CD4-positive, alpha-beta T cell (primary cell): ENCODE results near the gene ZNF778. TPM values are rescaled to one million over a fixed set of nuclear protein-coding genes. Genes with fewer than 3 reads are reported as not detected.

Experiments used
- ATAC-seq: fragments of 200-7000 bp; cut with Tn5 transposase; one replicate; pipeline ENCODE4 v1.10.0; 2022; ENCODE audit warnings: mild to moderate bottlenecking; ENCODE audit not compliant: poor library complexity
- CTCF ChIA-PET: fragments of 350-600 bp; sonication (Branson Sonifier 250); formaldehyde crosslinking; loops from one replicate; lab custom pipeline; 2021; ENCODE audit warnings: antibody characterized with exemption, inconsistent platforms; lab: Charles Lee
- POLR2A ChIA-PET: fragments of 350-600 bp; sonication (Branson Sonifier 250); formaldehyde crosslinking; loops from one replicate; lab custom pipeline; 2021; ENCODE audit warnings: antibody characterized with exemption, inconsistent platforms; lab: Charles Lee
- DNase-seq, 14 experiments: peaks; one replicate each; pipeline ENCODE4 v3.0.0-alpha.2; 2013 to 2020; ENCODE audit warnings: mixed read lengths in 2 of 14
- H3K27ac ChIP-seq, 2 donors: one replicate each; pipeline versions ENCODE4 v1.5.1 to v1.7.0; 2013; ENCODE audit warnings: low read length in 2 of 2, low read depth in 1 of 2, mild to moderate bottlenecking in 1 of 2
- H3K27me3 ChIP-seq, 2 experiments: 1 replicate in 1 of 2; 2 replicates in 1 of 2; pipeline versions ENCODE4 v1.6.1 to v1.7.0; 2013; ENCODE audit warnings: low read length in 2 of 2, control low read depth in 1 of 2, mild to moderate bottlenecking in 1 of 2, moderate library complexity in 1 of 2; ENCODE audit not compliant: insufficient read depth in 2 of 2, control insufficient read depth in 1 of 2
- H3K36me3 ChIP-seq: one replicate; pipeline ENCODE4 v1.6.1; 2013; ENCODE audit warnings: low read length, control low read depth; ENCODE audit not compliant: insufficient read depth
- H3K4me1 ChIP-seq: one replicate; pipeline ENCODE4 v1.6.1; 2013; ENCODE audit warnings: low read length, control low read depth; ENCODE audit not compliant: insufficient read depth
- H3K4me3 ChIP-seq: one replicate; pipeline ENCODE4 v1.5.1; 2013; ENCODE audit warnings: mild to moderate bottlenecking, low read length, moderate library complexity
- H3K9me3 ChIP-seq, 2 experiments: 1 replicate in 1 of 2; 2 replicates in 1 of 2; pipeline versions ENCODE4 v1.6.1 to v1.7.0; 2013; ENCODE audit warnings: low read length in 2 of 2, mild to moderate bottlenecking in 2 of 2, control low read depth in 1 of 2, moderate library complexity in 1 of 2; ENCODE audit not compliant: control insufficient read depth in 1 of 2, insufficient read depth in 1 of 2
- H3K27ac Mint-ChIP-seq: one replicate; pipeline ENCODE4 v1.8.0; 2020; ENCODE audit warnings: mixed read lengths
- H3K27me3 Mint-ChIP-seq: one replicate; pipeline ENCODE4 v1.8.0; 2021; ENCODE audit warnings: mixed read lengths
- H3K36me3 Mint-ChIP-seq: one replicate; pipeline ENCODE4 v1.8.0; 2021; ENCODE audit warnings: low read depth, mixed read lengths
- H3K4me1 Mint-ChIP-seq: one replicate; pipeline ENCODE4 v1.8.0; 2021; ENCODE audit warnings: low read depth, mixed read lengths
- H3K4me3 Mint-ChIP-seq: one replicate; pipeline ENCODE4 v1.8.0; 2020; ENCODE audit warnings: mild to moderate bottlenecking, mixed read lengths
- H3K9me3 Mint-ChIP-seq: one replicate; pipeline ENCODE4 v1.8.0; 2020; ENCODE audit warnings: mixed read lengths
- CTCF ChIP-seq: fragments of 200-600 bp; IDR thresholded peaks from one replicate; pipeline ENCODE4 v1.8.0; 2022; ENCODE audit warnings: antibody characterized with exemption, mild to moderate bottlenecking
- intact Hi-C, 2 experiments: fragments of 100-400 bp; cut with DNase I in 1 of 2; cut with micrococcal nuclease in 1 of 2; formaldehyde crosslinking; loops; one replicate each; pipeline versions ENCODE4 v1.15.1 to v1.9.0; 2023 to 2025; cut with DNase I, micrococcal nuclease
- total RNA-seq, 174 experiments: library from RNA in 2 of 174; stranded (reverse) in 2 of 174; gene quantifications; one replicate each; pipeline ENCODE4 v1.2.3 and lab custom pipeline; 2021 to 2026

The ZNF778 gene
- total RNA-seq, 2 experiments from 2014 or later: 4.0 to 6.7 TPM

GRCh38 chr16:89174877-89175276, 42.6 kb upstream of the ZNF778 start:
- intact Hi-C loops: no loop called here
- H3K4me1 ChIP-seq: peaks cover 17% of the 10 kb centered on the region
- H3K4me3 ChIP-seq: no peak overlapping the region
- DNase-seq: no peak
- H3K27me3 ChIP-seq: no peaks in the 10 kb centered on the region
- Mint-ChIP-seq H3K27me3 (peaks cover 4% of the 10 kb centered on the region), H3K4me3 (no peak overlapping the region), H3K4me1 (peaks cover 8% of the 10 kb centered on the region), H3K27ac (no peak overlapping the region), H3K36me3 (no peaks in the 10 kb centered on the region), H3K9me3 (no peaks in the 10 kb centered on the region)
- H3K27ac ChIP-seq: no peak overlapping the region
- H3K9me3 ChIP-seq: no peaks in the 10 kb centered on the region
- POLR2A ChIA-PET: interaction anchor here (0.6 kb wide), 1 partner anchor 15 kb away, joined by 4 read pairs; no protein-coding TSS in a partner anchor
- no peak for TF ChIP-seq CTCF
- CTCF ChIA-PET: no interaction called here
- no peaks in the 10 kb centered on the region for H3K36me3 ChIP-seq
- no peak for ATAC-seq

GRCh38 chr16:89175280-89176146, 42.0 kb upstream of the ZNF778 start:
- no peaks in the 10 kb centered on the region for H3K36me3 Mint-ChIP-seq
- peaks cover 6% of the 10 kb centered on the region for H3K4me1 Mint-ChIP-seq
- no peak for ATAC-seq
- no peak overlapping the region for H3K27ac Mint-ChIP-seq
- no peak overlapping the region for H3K27ac ChIP-seq
- no peak for DNase-seq
- no peak for TF ChIP-seq CTCF
- no peaks in the 10 kb centered on the region for H3K36me3 ChIP-seq
- H3K9me3 ChIP-seq: no peaks in the 10 kb centered on the region
- no peak overlapping the region for H3K4me3 Mint-ChIP-seq
- H3K9me3 Mint-ChIP-seq: no peaks in the 10 kb centered on the region
- H3K27me3 ChIP-seq: no peaks in the 10 kb centered on the region
- H3K4me1 ChIP-seq: peaks cover 10% of the 10 kb centered on the region
- no peak overlapping the region for H3K4me3 ChIP-seq
- peaks cover 4% of the 10 kb centered on the region for H3K27me3 Mint-ChIP-seq
- POLR2A ChIA-PET: interaction anchor here (0.6 kb wide), 1 partner anchor 16 kb away, joined by 4 read pairs; no protein-coding TSS in a partner anchor
- CTCF ChIA-PET: no interaction called here
- intact Hi-C loops: no loop called here

- POLR2A ChIA-PET: no interaction called here
- Histone ChIP-seq H3K36me3 (no peaks in the 10 kb centered on the region), H3K9me3 (no peaks in the 10 kb centered on the region), H3K4me3 (no peak overlapping the region), H3K4me1 (peaks cover 4% of the 10 kb centered on the region), H3K27ac (no peak overlapping the region), H3K27me3 (no peaks in the 10 kb centered on the region)
- ATAC-seq (no peak), DNase-seq (no peak)
- intact Hi-C loops: no loop called here
- CTCF ChIA-PET: no interaction called here
- H3K9me3 Mint-ChIP-seq: no peaks in the 10 kb centered on the region
- no peaks in the 10 kb centered on the region for H3K27me3 Mint-ChIP-seq
- H3K27ac Mint-ChIP-seq: no peak overlapping the region
- no peaks in the 10 kb centered on the region for H3K4me1 Mint-ChIP-seq
- no peaks in the 10 kb centered on the region for H3K36me3 Mint-ChIP-seq
- no peak overlapping the region for H3K4me3 Mint-ChIP-seq
- no peak for TF ChIP-seq CTCF
Observed at GRCh38 chr16:89176147-89176690, 41.3 kb upstream of the ZNF778 start.
